Mesenteric fat pad (tissue), 1 donor: ENCODE measurements around the gene SLTM. TPM values are rescaled to one million over a fixed set of nuclear protein-coding genes. Genes with fewer than 3 reads are reported as not detected.
"Not testable (repeated sequence)": the region's sequence is repeated elsewhere in the genome, so short reads cannot be mapped to it uniquely, and the experiment has no call there.

Experiments
- DNase-seq: peaks from one replicate; pipeline ENCODE4 v3.0.0-alpha.2; 2020; ENCODE audit warnings: low spot score
- total RNA-seq: library from RNA; stranded (reverse); fragmentation: NEBNext Ultra II Directional; extraction: Animal tissue kit (Norgen Biotek cat#: 25700); gene quantifications from one replicate; pipeline ENCODE4 v1.2.1, GENCODE V29; 2021
- donor health status: DM: yes; HTN: yes; CAD: no.

Gene SLTM
- total RNA-seq, 1 donor from 2014 or later, result 85.7 TPM

DNA sequence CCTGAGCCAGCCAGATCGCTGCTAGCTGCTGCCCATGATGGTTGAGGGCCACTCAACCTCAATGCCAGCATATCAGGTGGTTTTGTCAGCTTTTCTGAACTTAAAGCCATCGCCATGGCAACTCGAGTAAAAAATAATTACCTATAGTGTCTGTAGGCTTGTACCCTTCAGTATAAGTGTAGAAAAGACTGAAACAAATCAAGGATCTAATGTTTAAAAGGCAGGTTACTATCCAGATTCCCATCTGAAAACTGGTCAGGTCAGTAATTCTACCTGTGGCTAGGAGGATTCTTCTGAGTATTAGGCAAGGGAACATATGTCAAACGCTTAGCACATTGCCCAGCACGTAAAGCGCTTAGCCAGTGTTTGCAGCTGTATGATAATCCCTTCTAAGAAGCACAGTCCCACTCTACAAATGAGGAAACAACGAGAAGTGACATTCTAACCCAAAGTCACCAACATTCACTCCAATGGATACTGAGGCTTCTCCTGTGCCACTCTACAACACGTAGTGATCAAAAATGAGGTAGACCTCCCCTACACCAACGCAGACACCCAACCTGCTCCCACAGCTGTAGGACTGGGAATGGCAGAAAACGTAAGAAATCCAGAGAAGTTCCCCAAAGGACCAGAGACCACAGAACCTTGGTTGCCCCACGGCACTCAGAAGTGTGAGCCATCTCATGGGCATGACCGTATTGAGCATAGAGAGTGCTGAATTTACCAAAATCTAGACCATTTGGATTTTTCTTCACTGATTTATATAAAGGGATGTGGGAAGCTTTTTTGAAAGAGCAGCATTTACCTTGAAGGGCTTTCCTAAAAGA, 55.3 kb downstream of the SLTM start:
- no peak for DNase-seq

DNA sequence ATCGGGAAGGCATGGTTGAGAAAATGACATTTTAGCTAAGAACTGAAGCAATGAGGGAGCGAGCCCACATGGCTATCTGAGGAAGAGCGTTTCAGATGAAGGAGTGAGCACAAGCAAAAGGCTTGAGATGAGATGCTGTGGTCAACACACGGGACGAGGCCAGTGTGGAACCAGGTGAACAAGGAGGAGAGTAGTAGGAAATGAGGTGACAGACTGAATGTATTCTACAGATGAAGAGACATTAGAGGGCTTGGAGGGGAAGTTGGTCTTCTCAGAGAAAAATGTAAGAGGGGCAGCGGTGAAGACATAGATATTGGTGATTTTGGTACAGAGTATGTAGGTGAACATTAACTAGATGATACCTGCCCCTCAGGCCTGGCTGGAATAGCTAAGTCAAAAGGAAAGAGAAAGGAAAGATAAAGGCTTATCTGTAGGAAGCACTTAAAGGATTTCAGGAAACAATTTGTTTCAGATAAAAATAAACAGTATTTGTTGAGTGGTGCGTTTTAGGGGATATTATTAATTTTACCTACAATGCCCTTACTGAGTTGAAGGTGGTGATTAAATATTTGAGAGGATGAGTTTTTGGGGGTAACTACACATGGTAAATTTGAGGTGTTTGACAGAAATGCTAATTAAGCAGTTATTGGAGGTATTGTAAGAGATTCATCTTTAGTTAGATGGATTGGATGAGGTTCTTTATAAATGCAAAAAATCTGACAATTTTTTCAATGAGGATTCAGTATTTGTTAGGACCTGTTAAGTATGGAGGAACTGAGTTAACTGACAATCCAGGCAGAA, 57.0 kb downstream of the SLTM start:
- DNase-seq, result no peak

GRCh38 chr15:58875343-58875742, 58.1 kb downstream of the SLTM start:
- DNase-seq, result no peak

GRCh38 chr15:58873267-58873666, 60.2 kb downstream of the SLTM start:
- DNase-seq, result no peak

DNA sequence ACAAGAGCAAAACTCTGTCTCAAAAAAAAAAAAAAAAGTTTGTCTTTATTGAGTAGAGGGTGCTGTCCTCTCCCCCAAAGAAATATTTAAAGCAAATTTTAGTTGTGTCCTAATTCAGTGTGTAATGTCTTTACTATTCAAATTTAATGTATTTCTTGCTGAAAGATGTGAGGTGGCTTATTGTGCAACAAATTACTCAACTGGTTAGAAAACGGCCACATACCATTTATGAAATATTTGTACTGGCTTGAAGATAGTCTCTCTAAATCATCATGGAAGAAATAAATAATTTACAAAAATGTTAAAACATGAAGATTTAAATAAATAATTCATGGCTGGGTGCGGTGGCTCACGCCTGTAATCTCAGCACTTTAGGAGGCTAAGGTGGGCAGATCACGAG, 63.0 kb downstream of the SLTM start:
- no peak for DNase-seq

- no peak for DNase-seq
These were observed 65.6 kb downstream of the SLTM start for GRCh38 chr15:58867926-58868325.

GRCh38 chr15:58865425-58865880, 68.0 kb downstream of the SLTM start:
- DNase-seq, result no peak

GRCh38 chr15:58864602-58865424, 68.7 kb downstream of the SLTM start:
- DNase-seq, result no peak

GRCh38 chr15:58862326-58862725, 71.2 kb downstream of the SLTM start:
- no peak for DNase-seq

DNA sequence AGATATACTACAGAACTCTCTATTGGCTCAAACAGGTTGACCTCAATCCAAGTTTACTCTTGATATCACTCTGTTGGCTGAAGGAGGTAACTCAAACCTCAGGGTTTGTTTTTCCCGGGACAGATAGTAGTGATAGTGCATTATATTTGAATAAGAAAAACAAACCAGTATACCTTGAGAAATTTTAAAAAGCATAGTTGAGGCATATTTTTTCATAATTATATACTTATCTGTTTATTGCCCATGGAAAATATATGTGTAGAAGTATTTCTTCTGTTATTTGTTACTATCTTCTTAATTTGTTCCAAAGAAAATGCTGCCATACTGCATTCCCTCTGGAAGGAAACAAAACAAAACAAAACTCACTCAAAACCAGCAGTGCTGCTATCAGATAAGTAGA, 76.9 kb downstream of the SLTM start:
- DNase-seq, result not testable (repeated sequence)

DNA sequence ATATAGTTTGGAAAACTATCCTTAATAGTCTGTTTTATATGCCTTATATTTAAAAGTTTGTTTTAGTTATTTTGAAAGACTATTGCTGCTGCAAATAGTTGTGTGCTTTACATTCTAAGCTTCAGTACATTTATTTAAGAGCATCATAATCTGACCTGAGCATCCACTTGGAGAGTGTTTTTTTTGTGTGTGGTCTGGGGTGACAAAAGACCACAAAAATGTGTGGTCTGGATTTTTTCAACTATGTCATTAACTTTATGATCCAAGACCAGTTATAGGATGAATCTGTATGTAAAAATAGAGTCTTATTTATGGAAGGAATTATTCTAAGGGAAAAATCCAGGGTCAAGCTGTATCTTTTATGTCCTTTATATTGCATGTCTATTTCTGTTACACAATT, 77.4 kb downstream of the SLTM start:
- DNase-seq, result no peak

- DNase-seq, result no peak
These were observed 78.9 kb downstream of the SLTM start for GRCh38 chr15:58854593-58854992.

- DNase-seq, result no peak
These were observed 81.1 kb downstream of the SLTM start for GRCh38 chr15:58852347-58852746.

DNA sequence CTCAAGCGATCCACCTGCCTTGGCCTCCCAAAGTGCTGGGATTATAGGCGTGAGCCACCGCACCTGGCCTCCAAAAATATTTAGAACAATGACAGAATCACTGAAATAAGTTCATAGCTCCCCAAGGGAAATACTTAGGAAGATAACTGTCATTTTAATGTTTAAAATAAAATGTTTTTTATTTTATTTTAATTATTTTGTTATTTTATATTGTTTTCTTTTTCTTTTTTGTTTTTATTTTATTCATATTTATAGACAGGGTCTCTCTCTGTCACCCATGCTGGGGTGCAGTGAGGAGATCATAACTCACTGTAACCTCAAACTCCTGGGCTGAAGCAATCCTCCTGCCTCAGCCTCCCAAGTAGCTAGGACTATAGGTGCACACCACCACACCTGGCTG, 82.3 kb downstream of the SLTM start:
- not testable (repeated sequence) for DNase-seq

GRCh38 chr15:58842713-58843396, 90.6 kb downstream of the SLTM start:
- no peak for DNase-seq

DNA sequence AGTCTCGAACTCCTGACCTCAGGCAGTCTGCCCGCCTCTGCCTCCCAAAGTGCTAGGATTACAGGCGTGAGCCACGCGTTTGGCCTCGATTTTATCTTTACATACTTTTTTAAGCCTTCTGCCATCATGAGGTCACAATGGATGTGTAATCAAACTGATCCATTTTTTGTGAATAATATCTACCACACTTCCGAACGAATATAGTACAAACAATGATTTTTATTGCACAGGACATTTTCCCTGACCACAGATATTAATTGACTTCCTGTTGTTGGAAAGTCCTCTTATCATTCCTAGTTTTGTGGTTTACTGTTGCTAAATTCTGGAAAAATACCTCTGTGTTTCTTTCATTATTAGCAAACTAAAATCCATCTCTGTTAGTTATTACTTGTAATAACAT, 93.4 kb downstream of the SLTM start:
- DNase-seq, result no peak

GRCh38 chr15:58839485-58839884, 94.0 kb downstream of the SLTM start:
- no peak for DNase-seq

DNA sequence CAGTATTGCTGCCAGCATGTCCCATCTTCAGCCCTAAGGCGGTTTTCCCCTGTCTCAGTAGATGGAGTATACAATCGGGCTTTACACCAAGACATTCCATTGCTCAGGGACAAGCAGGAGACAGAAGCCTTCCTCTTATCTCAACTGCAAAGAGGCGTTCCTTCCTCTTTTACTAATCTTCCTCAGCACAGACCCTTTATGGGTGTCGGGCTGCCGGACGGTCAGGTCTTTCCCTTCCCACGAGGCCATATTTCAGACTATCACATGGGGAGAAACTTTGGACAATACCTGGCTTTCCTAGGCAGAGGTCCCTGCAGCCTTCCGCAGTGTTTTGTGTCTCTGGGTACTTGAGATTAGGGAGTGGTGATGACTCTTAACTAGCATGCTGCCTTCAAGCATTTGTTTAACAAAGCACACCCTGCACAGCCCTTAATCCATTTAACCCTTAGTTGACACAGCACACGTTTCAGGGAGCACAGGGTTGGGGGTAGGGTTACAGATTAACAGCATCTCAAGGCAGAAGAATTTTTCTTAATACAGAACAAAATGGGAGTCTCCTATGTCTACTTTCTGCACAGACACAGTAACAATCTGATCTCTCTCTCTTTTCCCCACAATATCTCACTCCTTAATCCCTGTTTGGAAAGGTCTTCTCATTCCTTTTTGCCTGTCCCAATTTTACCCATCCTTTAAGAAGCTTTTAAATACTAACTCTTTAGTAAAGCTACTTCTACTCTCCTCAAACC, 99.6 kb downstream of the SLTM start:
- not testable (repeated sequence) for DNase-seq

DNA sequence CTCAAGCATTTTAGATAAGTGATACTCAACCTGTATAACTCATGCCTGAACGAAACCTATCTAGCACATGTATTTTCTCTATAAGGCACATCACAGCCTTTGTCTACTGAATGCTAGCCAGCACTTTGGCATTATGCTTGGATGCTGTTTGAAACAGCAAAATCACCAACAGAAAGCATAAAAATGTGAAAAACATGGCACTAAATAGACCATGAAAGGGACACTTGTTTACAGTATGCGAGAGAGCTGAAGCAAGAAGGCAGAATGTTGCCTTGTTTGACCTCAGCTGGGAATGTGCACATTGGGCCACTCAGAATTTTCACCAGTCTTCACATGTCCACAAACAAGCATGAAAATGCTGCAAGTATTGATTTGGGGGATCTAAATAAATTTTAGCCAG, 102.9 kb downstream of the SLTM start:
- no peak for DNase-seq
